Calu3 (cell line): ENCODE results near the gene CGB5. TPM values are rescaled to one million over a fixed set of nuclear protein-coding genes. Genes with fewer than 3 reads are reported as not detected.

Experiments
- BruUV-seq: library from RNA; stranded (reverse); fragments of 400-500 nt; replicated peaks from 2 replicates; lab custom pipeline; 2021; lab: Mats Ljungman, UMichigan
- CTCF ChIA-PET: fragments of 300-600 bp; sonication (Branson Sonifier 250); formaldehyde crosslinking; loops from one replicate; lab custom pipeline; 2022; ENCODE audit warnings: antibody characterized with exemption; lab: Charles Lee
- DNase-seq: peaks from one replicate; pipeline ENCODE4 v3.0.0; 2022
- H3K27ac Mint-ChIP-seq: one replicate; pipeline ENCODE4 v1.8.0; 2022; ENCODE audit warnings: mixed read lengths; ENCODE audit not compliant: unreplicated experiment
- H3K27me3 Mint-ChIP-seq: one replicate; pipeline ENCODE4 v1.8.0; 2022; ENCODE audit warnings: mixed read lengths; ENCODE audit not compliant: unreplicated experiment
- H3K36me3 Mint-ChIP-seq: one replicate; pipeline ENCODE4 v1.8.0; 2022; ENCODE audit warnings: mild to moderate bottlenecking, moderate library complexity, mixed read lengths; ENCODE audit not compliant: insufficient read depth, unreplicated experiment
- H3K4me1 Mint-ChIP-seq: one replicate; pipeline ENCODE4 v1.8.0; 2022; ENCODE audit warnings: mild to moderate bottlenecking, low read depth, mixed read lengths; ENCODE audit not compliant: unreplicated experiment
- H3K4me3 Mint-ChIP-seq: one replicate; pipeline ENCODE4 v1.8.0; 2022; ENCODE audit warnings: mild to moderate bottlenecking, low read depth, moderate library complexity, mixed read lengths; ENCODE audit not compliant: unreplicated experiment
- H3K9me3 Mint-ChIP-seq: one replicate; pipeline ENCODE4 v1.8.0; 2022; ENCODE audit warnings: low read depth, mixed read lengths; ENCODE audit not compliant: unreplicated experiment
- intact Hi-C: fragments of 100-400 bp; cut with micrococcal nuclease; formaldehyde crosslinking; loops from one replicate; pipeline ENCODE4 v1.10.0; 2022; ENCODE audit not compliant: unreplicated experiment
- total RNA-seq: library from RNA; stranded (reverse); gene quantifications from 2 replicates; pipeline ENCODE4 v1.2.3, GENCODE V29; 2022
- TF ChIP-seq, protein P1 (sequence below): fragments of 200-600 bp; IDR thresholded peaks from one replicate; pipeline ENCODE4 v1.8.0; 2022; ENCODE audit warnings: antibody characterized with exemption; ENCODE audit not compliant: unreplicated experiment

The CGB5 gene
- total RNA-seq, 1 experiment from 2014 or later: 3.3 TPM

- H3K4me1 Mint-ChIP-seq: peaks cover 20% of the 10 kb centered on the region
- CTCF ChIA-PET: interaction anchor here (0.5 to 1.5 kb wide), 3 partner anchors 39 to 101 kb away, joined by 4 to 5 read pairs (median 4); partner anchors contain the start of gene RUVBL2
- no peaks in the 10 kb centered on the region for H3K9me3 Mint-ChIP-seq
- peak; percentile 87 for DNase-seq
- peaks cover 37% of the 10 kb centered on the region for H3K36me3 Mint-ChIP-seq
- TF ChIP-seq, protein P1, sequence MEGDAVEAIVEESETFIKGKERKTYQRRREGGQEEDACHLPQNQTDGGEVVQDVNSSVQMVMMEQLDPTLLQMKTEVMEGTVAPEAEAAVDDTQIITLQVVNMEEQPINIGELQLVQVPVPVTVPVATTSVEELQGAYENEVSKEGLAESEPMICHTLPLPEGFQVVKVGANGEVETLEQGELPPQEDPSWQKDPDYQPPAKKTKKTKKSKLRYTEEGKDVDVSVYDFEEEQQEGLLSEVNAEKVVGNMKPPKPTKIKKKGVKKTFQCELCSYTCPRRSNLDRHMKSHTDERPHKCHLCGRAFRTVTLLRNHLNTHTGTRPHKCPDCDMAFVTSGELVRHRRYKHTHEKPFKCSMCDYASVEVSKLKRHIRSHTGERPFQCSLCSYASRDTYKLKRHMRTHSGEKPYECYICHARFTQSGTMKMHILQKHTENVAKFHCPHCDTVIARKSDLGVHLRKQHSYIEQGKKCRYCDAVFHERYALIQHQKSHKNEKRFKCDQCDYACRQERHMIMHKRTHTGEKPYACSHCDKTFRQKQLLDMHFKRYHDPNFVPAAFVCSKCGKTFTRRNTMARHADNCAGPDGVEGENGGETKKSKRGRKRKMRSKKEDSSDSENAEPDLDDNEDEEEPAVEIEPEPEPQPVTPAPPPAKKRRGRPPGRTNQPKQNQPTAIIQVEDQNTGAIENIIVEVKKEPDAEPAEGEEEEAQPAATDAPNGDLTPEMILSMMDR: no peak
- peaks cover 16% of the 10 kb centered on the region for H3K27me3 Mint-ChIP-seq
- H3K27ac Mint-ChIP-seq: peak within 1 kb of the TSS; percentile 58
- no TSS peak for BruUV-seq
- intact Hi-C loops: no loop called here
- peak within 1 kb of the TSS; percentile 95 for H3K4me3 Mint-ChIP-seq
Observed at GRCh38 chr19:49057636-49058234, 14.1 kb downstream of the CGB5 start, which contains the start of gene CGB7. CGB7 (minus strand) TSS chr19:49057749; CDS start chr19:49055375, 2,374 bp downstream.

DNA sequence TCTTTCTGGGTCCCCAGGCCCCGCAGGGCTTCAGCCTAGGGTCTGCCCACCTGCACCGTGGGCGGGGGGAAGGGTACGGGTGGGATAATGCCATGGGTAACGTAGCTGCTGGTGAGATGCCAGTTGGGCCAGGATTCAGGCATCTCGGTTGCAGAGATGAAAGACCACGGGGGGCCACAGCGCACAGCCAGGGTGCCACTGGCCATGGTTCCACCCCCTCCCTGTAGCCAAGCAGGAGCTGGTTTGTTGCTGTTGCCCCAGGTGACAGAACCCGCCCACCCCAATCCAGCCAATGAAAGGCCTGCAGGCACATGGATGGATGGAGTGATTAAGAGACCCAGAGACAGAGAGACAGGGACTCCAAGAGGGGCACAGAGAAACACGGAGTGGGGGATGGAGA lies 14.9 kb downstream of the CGB5 start:
- DNase-seq: peak; percentile 44
- peaks cover 16% of the 10 kb centered on the region for H3K27me3 Mint-ChIP-seq
- peaks cover 37% of the 10 kb centered on the region for H3K36me3 Mint-ChIP-seq
- peak overlapping the region; percentile 95 for H3K4me3 Mint-ChIP-seq
- TF ChIP-seq, protein P1: no peak
- H3K4me1 Mint-ChIP-seq: peaks cover 20% of the 10 kb centered on the region
- no TSS peak for BruUV-seq
- H3K27ac Mint-ChIP-seq: no peak overlapping the region
- CTCF ChIA-PET: interaction anchor here (1.5 kb wide), 1 partner anchor 40 kb away, joined by 4 read pairs; no protein-coding TSS in a partner anchor
- H3K9me3 Mint-ChIP-seq: no peaks in the 10 kb centered on the region
- intact Hi-C loops: no loop called here

- H3K27me3 Mint-ChIP-seq: peaks cover 16% of the 10 kb centered on the region
- CTCF ChIA-PET: interaction anchor here (0.6 to 1.5 kb wide), 2 partner anchors 11 to 41 kb away, joined by 3 to 4 read pairs; no protein-coding TSS in a partner anchor
- H3K9me3 Mint-ChIP-seq: no peaks in the 10 kb centered on the region
- no peak overlapping the region for H3K27ac Mint-ChIP-seq
- no peak for DNase-seq
- intact Hi-C loops: no loop called here
- TF ChIP-seq, protein P1: no peak
- H3K4me1 Mint-ChIP-seq: peaks cover 20% of the 10 kb centered on the region
- BruUV-seq: no TSS peak
- H3K36me3 Mint-ChIP-seq: peaks cover 37% of the 10 kb centered on the region
- no peak overlapping the region for H3K4me3 Mint-ChIP-seq
Observed at GRCh38 chr19:49059053-49059452, 15.4 kb downstream of the CGB5 start.

DNA sequence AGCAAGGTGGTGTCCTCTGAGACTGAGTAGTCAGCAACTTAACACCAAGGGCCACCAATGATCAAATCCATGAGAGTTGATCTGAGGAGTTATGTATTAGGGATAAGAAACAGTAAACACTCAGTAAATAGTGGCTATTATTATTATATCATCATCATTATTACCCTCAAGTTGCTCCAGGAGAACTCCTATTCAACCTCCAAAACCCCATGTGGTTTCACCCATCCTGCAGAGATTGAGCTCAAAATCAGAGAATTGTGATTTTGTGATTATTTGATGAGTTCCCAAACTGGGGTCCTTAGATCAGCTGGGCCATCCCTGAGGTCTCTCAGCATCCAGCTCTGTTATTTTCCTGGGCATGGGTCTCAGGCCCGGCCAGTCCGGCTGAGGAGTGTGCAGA lies 17.4 kb downstream of the CGB5 start:
- Mint-ChIP-seq H3K9me3 (no peaks in the 10 kb centered on the region), H3K27ac (no peak overlapping the region), H3K4me1 (peaks cover 20% of the 10 kb centered on the region), H3K27me3 (peaks cover 27% of the 10 kb centered on the region), H3K36me3 (peaks cover 33% of the 10 kb centered on the region), H3K4me3 (no peak overlapping the region)
- intact Hi-C loops: no loop called here
- CTCF ChIA-PET: interaction anchor here (0.6 kb wide), 1 partner anchor 9 kb away, joined by 4 read pairs; no protein-coding TSS in a partner anchor
- BruUV-seq: no TSS peak
- TF ChIP-seq, protein P1: no peak
- DNase-seq: no peak
